OCI-LY3 (cell line): ENCODE data around the gene SPEF2.

Experiments used
- EZH2phosphoT487 ChIP-seq: fragments of 200-600 bp; shearing (Covaris generic); IDR thresholded peaks from 2 replicates; pipeline ENCODE4 v1.6.1; 2018; ENCODE audit warnings: antibody characterized with exemption, mixed run types, low read depth
- TF ChIP-seq, protein P1 (sequence below): fragments of 200-600, 300-600 bp; sonication (generic); IDR thresholded peaks from 2 replicates; pipeline ENCODE4 v1.5.1; 2014; ENCODE audit warnings: antibody characterized with exemption, low read length, low read depth

DNA sequence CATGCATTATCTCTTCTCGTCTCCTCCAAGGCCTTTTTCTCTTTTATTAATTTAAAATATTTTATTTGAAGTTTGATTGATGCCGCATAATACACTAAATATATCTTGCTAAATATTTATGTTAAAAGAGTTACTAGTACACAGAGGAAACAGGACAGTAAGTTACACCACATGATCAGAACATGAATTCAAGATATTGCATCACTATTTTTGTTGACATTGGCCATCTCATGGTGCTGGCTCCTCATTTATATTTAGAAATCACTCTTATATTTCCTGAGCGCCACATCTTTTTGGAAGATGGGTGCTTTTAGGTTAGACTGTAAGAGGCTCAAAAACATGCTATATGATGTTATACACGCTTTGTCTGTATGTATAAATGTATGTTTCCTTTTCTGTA, 23.0 kb downstream of the SPEF2 start:
- TF ChIP-seq EZH2phosphoT487, result no peak
- TF ChIP-seq, protein P1, sequence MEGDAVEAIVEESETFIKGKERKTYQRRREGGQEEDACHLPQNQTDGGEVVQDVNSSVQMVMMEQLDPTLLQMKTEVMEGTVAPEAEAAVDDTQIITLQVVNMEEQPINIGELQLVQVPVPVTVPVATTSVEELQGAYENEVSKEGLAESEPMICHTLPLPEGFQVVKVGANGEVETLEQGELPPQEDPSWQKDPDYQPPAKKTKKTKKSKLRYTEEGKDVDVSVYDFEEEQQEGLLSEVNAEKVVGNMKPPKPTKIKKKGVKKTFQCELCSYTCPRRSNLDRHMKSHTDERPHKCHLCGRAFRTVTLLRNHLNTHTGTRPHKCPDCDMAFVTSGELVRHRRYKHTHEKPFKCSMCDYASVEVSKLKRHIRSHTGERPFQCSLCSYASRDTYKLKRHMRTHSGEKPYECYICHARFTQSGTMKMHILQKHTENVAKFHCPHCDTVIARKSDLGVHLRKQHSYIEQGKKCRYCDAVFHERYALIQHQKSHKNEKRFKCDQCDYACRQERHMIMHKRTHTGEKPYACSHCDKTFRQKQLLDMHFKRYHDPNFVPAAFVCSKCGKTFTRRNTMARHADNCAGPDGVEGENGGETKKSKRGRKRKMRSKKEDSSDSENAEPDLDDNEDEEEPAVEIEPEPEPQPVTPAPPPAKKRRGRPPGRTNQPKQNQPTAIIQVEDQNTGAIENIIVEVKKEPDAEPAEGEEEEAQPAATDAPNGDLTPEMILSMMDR, result no peak
